ENCODE measurements around the gene AGXT2.

AGXT2 gene

GRCh38 chr5:35009019-35009418 lies 38.7 kb downstream of the AGXT2 start:
- 80% methylated on average over 1 of the region's 2 CpGs for WGBS (ENCODE audit: insufficient coverage)
- no peaks in the 10 kb centered on the region for H3K9me3 ChIP-seq (ENCODE audit: control extremely low read depth in 1 of 5, control insufficient read depth in 4 of 5, insufficient read depth in 2 of 5, low read depth in 1 of 5, low read length in 4 of 5)
- CTCF ChIA-PET: interaction anchor here (0.7 kb wide), 1 partner anchor 43 kb away, joined by 3 read pairs; no protein-coding TSS in a partner anchor
- no peak for DNase-seq
- no peaks in the 10 kb centered on the region for H3K4me1 ChIP-seq (ENCODE audit: control extremely low read depth in 1 of 4, control insufficient read depth in 4 of 4, insufficient read depth in 4 of 4, low read length in 3 of 4)
- no peak overlapping the region for H3K4me3 ChIP-seq (ENCODE audit: control insufficient read depth in 1 of 7, extremely low read depth in 1 of 7, insufficient read depth in 4 of 7, low read depth in 2 of 7, low read length in 6 of 7)
- POLR2A ChIA-PET: no interaction called here
- no peaks in the 10 kb centered on the region for H3K36me3 ChIP-seq (ENCODE audit: control insufficient read depth in 4 of 4, insufficient read depth in 4 of 4, low read length in 3 of 4)
- H3K27me3 ChIP-seq (replicated peaks in 2 of 5; ENCODE audit: control insufficient read depth in 4 of 5, insufficient read depth in 5 of 5, low read length in 4 of 5): peaks cover 0 to 4% (median 3%) of the 10 kb centered on the region in 5 experiments
- H3K27ac ChIP-seq (ENCODE audit: insufficient read depth in 1 of 2, low read depth in 1 of 2, low read length in 2 of 2, poor library complexity in 1 of 2, severe bottlenecking in 2 of 2): no peak overlapping the region

- WGBS (ENCODE audit: insufficient coverage): 100% methylated on average over 1 of the region's 1 CpG
- no peak for DNase-seq
- Histone ChIP-seq H3K36me3 (ENCODE audit: control insufficient read depth in 4 of 4, insufficient read depth in 4 of 4, low read length in 3 of 4) (no peaks in the 10 kb centered on the region), H3K27ac (ENCODE audit: insufficient read depth in 1 of 2, low read depth in 1 of 2, low read length in 2 of 2, poor library complexity in 1 of 2, severe bottlenecking in 2 of 2) (no peak overlapping the region), H3K27me3 (replicated peaks in 2 of 5; ENCODE audit: control insufficient read depth in 4 of 5, insufficient read depth in 5 of 5, low read length in 4 of 5) (peaks cover 0 to 8% (median 3%) of the 10 kb centered on the region in 5 experiments), H3K4me1 (ENCODE audit: control extremely low read depth in 1 of 4, control insufficient read depth in 4 of 4, insufficient read depth in 4 of 4, low read length in 3 of 4) (no peaks in the 10 kb centered on the region), H3K9me3 (ENCODE audit: control extremely low read depth in 1 of 5, control insufficient read depth in 4 of 5, insufficient read depth in 2 of 5, low read depth in 1 of 5, low read length in 4 of 5) (no peaks in the 10 kb centered on the region), H3K4me3 (ENCODE audit: control insufficient read depth in 1 of 7, extremely low read depth in 1 of 7, insufficient read depth in 4 of 7, low read depth in 2 of 7, low read length in 6 of 7) (no peak overlapping the region)
- ChIA-PET POLR2A (no interaction called here), CTCF (interaction anchor here (3.2 kb wide), 1 partner anchor 12 kb away, joined by 11 read pairs; no protein-coding TSS in a partner anchor)
Measured at GRCh38 chr5:35004771-35005170, 43.0 kb downstream of the AGXT2 start.

GRCh38 chr5:35004200-35004599 lies 43.5 kb downstream of the AGXT2 start:
- 80% methylated on average over 5 of the region's 5 CpGs for WGBS (ENCODE audit: insufficient coverage)
- H3K36me3 ChIP-seq (ENCODE audit: control insufficient read depth in 4 of 4, insufficient read depth in 4 of 4, low read length in 3 of 4): no peaks in the 10 kb centered on the region
- ChIA-PET POLR2A (no interaction called here), CTCF (interaction anchor here (0.9 to 3.2 kb wide), 6 partner anchors 11 to 535 kb away, joined by 3 to 11 read pairs (median 4); no protein-coding TSS in a partner anchor)
- H3K9me3 ChIP-seq (ENCODE audit: control extremely low read depth in 1 of 5, control insufficient read depth in 4 of 5, insufficient read depth in 2 of 5, low read depth in 1 of 5, low read length in 4 of 5): no peaks in the 10 kb centered on the region
- H3K4me1 ChIP-seq (ENCODE audit: control extremely low read depth in 1 of 4, control insufficient read depth in 4 of 4, insufficient read depth in 4 of 4, low read length in 3 of 4): no peaks in the 10 kb centered on the region
- H3K27me3 ChIP-seq (replicated peaks in 2 of 5; ENCODE audit: control insufficient read depth in 4 of 5, insufficient read depth in 5 of 5, low read length in 4 of 5): peaks cover 0 to 8% (median 3%) of the 10 kb centered on the region in 5 experiments
- no peak overlapping the region for H3K27ac ChIP-seq (ENCODE audit: insufficient read depth in 1 of 2, low read depth in 1 of 2, low read length in 2 of 2, poor library complexity in 1 of 2, severe bottlenecking in 2 of 2)
- DNase-seq: no peak
- no peak overlapping the region for H3K4me3 ChIP-seq (ENCODE audit: control insufficient read depth in 1 of 7, extremely low read depth in 1 of 7, insufficient read depth in 4 of 7, low read depth in 2 of 7, low read length in 6 of 7)

GRCh38 chr5:35003018-35003957 lies 44.5 kb downstream of the AGXT2 start:
- H3K27me3 ChIP-seq (replicated peaks in 2 of 5; ENCODE audit: control insufficient read depth in 4 of 5, insufficient read depth in 5 of 5, low read length in 4 of 5): peaks cover 0 to 9% (median 0%) of the 10 kb centered on the region in 5 experiments
- ChIA-PET POLR2A (no interaction called here), CTCF (interaction anchor here (0.8 to 3.2 kb wide), 11 partner anchors 11 to 534 kb away, joined by 3 to 11 read pairs (median 4); no protein-coding TSS in a partner anchor)
- no peaks in the 10 kb centered on the region for H3K36me3 ChIP-seq (ENCODE audit: control insufficient read depth in 4 of 4, insufficient read depth in 4 of 4, low read length in 3 of 4)
- 45% methylated on average over 13 of the region's 18 CpGs for WGBS (ENCODE audit: insufficient coverage)
- no peak overlapping the region for H3K27ac ChIP-seq (ENCODE audit: insufficient read depth in 1 of 2, low read depth in 1 of 2, low read length in 2 of 2, poor library complexity in 1 of 2, severe bottlenecking in 2 of 2)
- H3K4me1 ChIP-seq (ENCODE audit: control extremely low read depth in 1 of 4, control insufficient read depth in 4 of 4, insufficient read depth in 4 of 4, low read length in 3 of 4): no peaks in the 10 kb centered on the region
- H3K9me3 ChIP-seq (ENCODE audit: control extremely low read depth in 1 of 5, control insufficient read depth in 4 of 5, insufficient read depth in 2 of 5, low read depth in 1 of 5, low read length in 4 of 5): no peaks in the 10 kb centered on the region
- peak; percentile 30 to 56 (median 50) for DNase-seq
- H3K4me3 ChIP-seq (ENCODE audit: control insufficient read depth in 1 of 7, extremely low read depth in 1 of 7, insufficient read depth in 4 of 7, low read depth in 2 of 7, low read length in 6 of 7): no peak overlapping the region

- Histone ChIP-seq H3K4me1 (ENCODE audit: control extremely low read depth in 1 of 4, control insufficient read depth in 4 of 4, insufficient read depth in 4 of 4, low read length in 3 of 4) (no peaks in the 10 kb centered on the region), H3K9me3 (ENCODE audit: control extremely low read depth in 1 of 5, control insufficient read depth in 4 of 5, insufficient read depth in 2 of 5, low read depth in 1 of 5, low read length in 4 of 5) (no peaks in the 10 kb centered on the region), H3K27ac (ENCODE audit: insufficient read depth in 1 of 2, low read depth in 1 of 2, low read length in 2 of 2, poor library complexity in 1 of 2, severe bottlenecking in 2 of 2) (no peak overlapping the region), H3K27me3 (replicated peaks in 2 of 5; ENCODE audit: control insufficient read depth in 4 of 5, insufficient read depth in 5 of 5, low read length in 4 of 5) (peaks cover 0 to 9% (median 0%) of the 10 kb centered on the region in 5 experiments), H3K36me3 (ENCODE audit: control insufficient read depth in 4 of 4, insufficient read depth in 4 of 4, low read length in 3 of 4) (no peaks in the 10 kb centered on the region), H3K4me3 (ENCODE audit: control insufficient read depth in 1 of 7, extremely low read depth in 1 of 7, insufficient read depth in 4 of 7, low read depth in 2 of 7, low read length in 6 of 7) (no peak overlapping the region)
- WGBS (ENCODE audit: insufficient coverage): 97% methylated on average over 5 of the region's 6 CpGs
- no peak for DNase-seq
- ChIA-PET CTCF (interaction anchor here (1.0 to 3.2 kb wide), 3 partner anchors 10 to 46 kb away, joined by 4 to 11 read pairs (median 7); no protein-coding TSS in a partner anchor), POLR2A (no interaction called here)
Measured at GRCh38 chr5:35002459-35002858, 45.3 kb downstream of the AGXT2 start.

- no peaks in the 10 kb centered on the region for H3K36me3 ChIP-seq (ENCODE audit: control insufficient read depth in 4 of 4, insufficient read depth in 4 of 4, low read length in 3 of 4)
- no peak overlapping the region for H3K4me3 ChIP-seq (ENCODE audit: control insufficient read depth in 1 of 7, extremely low read depth in 1 of 7, insufficient read depth in 4 of 7, low read depth in 2 of 7, low read length in 6 of 7)
- no peak for DNase-seq
- no CpG with 5 or more reads among the region's 3 CpGs for WGBS (ENCODE audit: insufficient coverage)
- CTCF ChIA-PET: interaction anchor here (1.0 to 3.2 kb wide), 4 partner anchors 9 to 526 kb away, joined by 3 to 11 read pairs (median 6); no protein-coding TSS in a partner anchor
- no peaks in the 10 kb centered on the region for H3K4me1 ChIP-seq (ENCODE audit: control extremely low read depth in 1 of 4, control insufficient read depth in 4 of 4, insufficient read depth in 4 of 4, low read length in 3 of 4)
- peaks cover 0 to 9% (median 0%) of the 10 kb centered on the region in 5 experiments for H3K27me3 ChIP-seq (replicated peaks in 2 of 5; ENCODE audit: control insufficient read depth in 4 of 5, insufficient read depth in 5 of 5, low read length in 4 of 5)
- H3K9me3 ChIP-seq (ENCODE audit: control extremely low read depth in 1 of 5, control insufficient read depth in 4 of 5, insufficient read depth in 2 of 5, low read depth in 1 of 5, low read length in 4 of 5): no peaks in the 10 kb centered on the region
- H3K27ac ChIP-seq (ENCODE audit: insufficient read depth in 1 of 2, low read depth in 1 of 2, low read length in 2 of 2, poor library complexity in 1 of 2, severe bottlenecking in 2 of 2): no peak overlapping the region
- POLR2A ChIA-PET: no interaction called here
Measured at GRCh38 chr5:35001842-35002241, 45.9 kb downstream of the AGXT2 start.
